ENCODE measurements around the gene SIT1. TPM values are rescaled to one million over a fixed set of nuclear protein-coding genes. Genes with fewer than 3 reads are reported as not detected.
A peak's percentile ranks its signal among the peaks of the same experiment; 100 is the strongest.

The SIT1 gene
- polyA plus RNA-seq, 3 donors = 0.27 to 0.36 TPM; not detected in 1

DNA sequence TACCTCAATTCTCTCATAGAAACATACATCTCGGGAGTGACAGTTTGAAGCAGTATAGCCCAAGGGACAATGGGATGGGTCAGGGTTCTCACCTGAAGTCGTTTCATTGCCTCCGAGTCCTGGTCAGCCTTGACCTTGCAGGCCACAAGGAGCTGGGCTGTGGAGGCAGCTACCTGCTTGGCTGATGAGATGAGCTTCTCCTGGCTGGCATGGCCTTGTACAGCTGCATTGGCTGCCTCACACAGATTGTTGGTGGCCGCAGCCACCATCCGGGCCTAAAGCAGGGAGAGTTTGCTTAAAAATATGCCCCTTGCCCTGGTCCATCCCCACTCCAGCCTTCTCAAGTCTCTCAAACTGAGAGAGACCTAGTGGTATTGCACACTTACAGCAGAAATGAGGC, 47.5 kb upstream of the SIT1 start:
- Histone ChIP-seq H3K4me2 (replicated peaks; ENCODE audit: extremely low read depth, low read length, poor library complexity, severe bottlenecking) (no peak overlapping the region), H3K79me2 (ENCODE audit: insufficient read depth, low read length) (no peaks in the 10 kb centered on the region), H3K9me3 (replicated peaks in 1 of 2; ENCODE audit: control insufficient read depth in 1 of 2, insufficient read depth in 1 of 2, low read length in 2 of 2) (no peaks in the 10 kb centered on the region), H4K20me1 (ENCODE audit: insufficient read depth, low read length) (peaks cover 78% of the 10 kb centered on the region), H3K36me3 (replicated peaks in 1 of 2; ENCODE audit: control insufficient read depth in 1 of 2, insufficient read depth in 2 of 2, low read length in 2 of 2) (peaks cover 73 to 77% of the 10 kb centered on the region in 2 donors), H2AFZ (ENCODE audit: insufficient read depth, low read depth, low read length, poor library complexity, severe bottlenecking) (no peak overlapping the region), H3K4me3 (replicated peaks in 1 of 3; ENCODE audit: low read depth in 2 of 3, low read length in 3 of 3) (no peak overlapping the region), H3K27me3 (ENCODE audit: control insufficient read depth in 2 of 2, insufficient read depth in 2 of 2, low read length in 2 of 2) (no peaks in the 10 kb centered on the region), H3K27ac (ENCODE audit: low read depth in 1 of 2, low read length in 2 of 2) (peak overlapping the region in 1 of 2 donors; percentile 14), H3K9ac (ENCODE audit: insufficient read depth, low read length, poor library complexity, severe bottlenecking) (no peak overlapping the region), H3K4me1 (ENCODE audit: control insufficient read depth in 1 of 2, insufficient read depth in 2 of 2, low read length in 2 of 2) (no peaks in the 10 kb centered on the region)
- no peak for DNase-seq
- Mint-ChIP-seq H3K27me3 (ENCODE audit: low read depth in 3 of 3) (peaks cover 0 to 2% (median 0%) of the 10 kb centered on the region in 3 donors), H3K4me1 (no peaks in the 10 kb centered on the region), H3K9me3 (peaks cover 0 to 2% (median 0%) of the 10 kb centered on the region in 7 donors), H3K4me3 (no peak overlapping the region), H3K27ac (no peak overlapping the region), H3K36me3 (peaks cover 0 to 7% of the 10 kb centered on the region in 2 donors)
- intact Hi-C loops (cut with micrococcal nuclease) = loop anchor here (5.0 to 10.0 kb wide), 2 partner anchors 41 to 53 kb away; partner anchors contain the start of genes CCDC107 (in 1 of the 2) and RMRP (in 1 of the 2)
- WGBS (ENCODE audit: insufficient coverage) = 96% methylated on average over 5 of the region's 5 CpGs
- TF ChIP-seq, protein P1, sequence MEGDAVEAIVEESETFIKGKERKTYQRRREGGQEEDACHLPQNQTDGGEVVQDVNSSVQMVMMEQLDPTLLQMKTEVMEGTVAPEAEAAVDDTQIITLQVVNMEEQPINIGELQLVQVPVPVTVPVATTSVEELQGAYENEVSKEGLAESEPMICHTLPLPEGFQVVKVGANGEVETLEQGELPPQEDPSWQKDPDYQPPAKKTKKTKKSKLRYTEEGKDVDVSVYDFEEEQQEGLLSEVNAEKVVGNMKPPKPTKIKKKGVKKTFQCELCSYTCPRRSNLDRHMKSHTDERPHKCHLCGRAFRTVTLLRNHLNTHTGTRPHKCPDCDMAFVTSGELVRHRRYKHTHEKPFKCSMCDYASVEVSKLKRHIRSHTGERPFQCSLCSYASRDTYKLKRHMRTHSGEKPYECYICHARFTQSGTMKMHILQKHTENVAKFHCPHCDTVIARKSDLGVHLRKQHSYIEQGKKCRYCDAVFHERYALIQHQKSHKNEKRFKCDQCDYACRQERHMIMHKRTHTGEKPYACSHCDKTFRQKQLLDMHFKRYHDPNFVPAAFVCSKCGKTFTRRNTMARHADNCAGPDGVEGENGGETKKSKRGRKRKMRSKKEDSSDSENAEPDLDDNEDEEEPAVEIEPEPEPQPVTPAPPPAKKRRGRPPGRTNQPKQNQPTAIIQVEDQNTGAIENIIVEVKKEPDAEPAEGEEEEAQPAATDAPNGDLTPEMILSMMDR (IDR thresholded peaks at IDR 0.05) = no peak

DNA sequence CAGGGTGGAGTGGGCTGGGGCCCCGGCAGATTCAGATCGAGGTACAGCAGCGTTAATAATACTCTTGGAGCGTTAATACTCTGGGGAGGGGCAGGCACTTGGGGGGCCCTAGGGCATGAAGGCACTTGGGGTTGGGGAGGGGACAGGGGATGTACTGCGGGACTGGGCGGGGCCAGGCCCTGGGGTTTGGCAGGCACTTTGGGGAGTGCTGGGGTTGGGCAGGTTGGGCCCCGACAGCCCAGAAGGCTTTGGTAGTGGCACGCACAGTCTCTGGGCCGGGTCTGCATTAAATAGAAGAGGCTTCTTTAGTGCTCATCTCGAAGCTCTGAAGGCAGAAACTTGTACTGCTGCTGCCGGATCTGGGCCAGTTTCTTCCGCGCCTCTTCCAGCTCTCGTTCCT, 46.8 kb upstream of the SIT1 start:
- peaks cover 0 to 2% (median 0%) of the 10 kb centered on the region in 3 donors for H3K27me3 Mint-ChIP-seq (ENCODE audit: low read depth in 3 of 3)
- no peaks in the 10 kb centered on the region for H3K79me2 ChIP-seq (ENCODE audit: insufficient read depth, low read length)
- H3K27ac ChIP-seq (ENCODE audit: low read depth in 1 of 2, low read length in 2 of 2) = no peak overlapping the region
- no peak for DNase-seq
- H3K36me3 ChIP-seq (replicated peaks in 1 of 2; ENCODE audit: control insufficient read depth in 1 of 2, insufficient read depth in 2 of 2, low read length in 2 of 2) = peaks cover 66 to 69% of the 10 kb centered on the region in 2 donors
- no peaks in the 10 kb centered on the region for H3K4me1 ChIP-seq (ENCODE audit: control insufficient read depth in 1 of 2, insufficient read depth in 2 of 2, low read length in 2 of 2)
- no peak overlapping the region for H3K4me3 Mint-ChIP-seq
- H2AFZ ChIP-seq (ENCODE audit: insufficient read depth, low read depth, low read length, poor library complexity, severe bottlenecking) = no peak overlapping the region
- intact Hi-C loops (cut with micrococcal nuclease) = loop anchor here (2.0 to 10.0 kb wide), 3 partner anchors 40 to 93 kb away; partner anchors contain the start of genes CCDC107 (in 1 of the 2), RMRP (in 1 of the 2) and TESK1 (in 1 of the 2)
- 93% methylated on average over 13 of the region's 14 CpGs for WGBS (ENCODE audit: insufficient coverage)
- H3K4me3 ChIP-seq (replicated peaks in 1 of 3; ENCODE audit: low read depth in 2 of 3, low read length in 3 of 3) = no peak overlapping the region
- H3K9me3 Mint-ChIP-seq = no peaks in the 10 kb centered on the region
- no peak overlapping the region for H3K9ac ChIP-seq (ENCODE audit: insufficient read depth, low read length, poor library complexity, severe bottlenecking)
- no peaks in the 10 kb centered on the region for H3K36me3 Mint-ChIP-seq
- H3K9me3 ChIP-seq (replicated peaks in 1 of 2; ENCODE audit: control insufficient read depth in 1 of 2, insufficient read depth in 1 of 2, low read length in 2 of 2) = no peaks in the 10 kb centered on the region
- H3K4me1 Mint-ChIP-seq = no peaks in the 10 kb centered on the region
- peak overlapping the region in 3 of 7 donors; percentile 25 to 76 (median 48) for H3K27ac Mint-ChIP-seq
- H4K20me1 ChIP-seq (ENCODE audit: insufficient read depth, low read length) = peaks cover 70% of the 10 kb centered on the region
- no peak overlapping the region for H3K4me2 ChIP-seq (replicated peaks; ENCODE audit: extremely low read depth, low read length, poor library complexity, severe bottlenecking)
- TF ChIP-seq, protein P1 (IDR thresholded peaks at IDR 0.05) = no peak
- no peaks in the 10 kb centered on the region for H3K27me3 ChIP-seq (ENCODE audit: control insufficient read depth in 2 of 2, insufficient read depth in 2 of 2, low read length in 2 of 2)
